A673 (cell line): ENCODE data around the gene USF3. TPM values are rescaled to one million over a fixed set of nuclear protein-coding genes. Genes with fewer than 3 reads are reported as not detected.
A peak's percentile ranks its signal among the peaks of the same experiment; 100 is the strongest.

Source experiments
- BruUV-seq: library from RNA; stranded (reverse); fragments of 400-500 nt; replicated peaks from 2 replicates; lab custom pipeline; 2021; lab: Mats Ljungman, UMichigan
- CTCF ChIA-PET: fragments of 300-600 bp; sonication (Branson Sonifier 250); formaldehyde crosslinking; loops from one replicate; lab custom pipeline; 2022; ENCODE audit warnings: antibody characterized with exemption; lab: Charles Lee
- POLR2A ChIA-PET: fragments of 300-600 bp; sonication (Branson Sonifier 250); formaldehyde crosslinking; loops from one replicate; lab custom pipeline; 2022; ENCODE audit warnings: antibody characterized with exemption; ENCODE audit not compliant: low non-redundant PET; lab: Charles Lee
- DNase-seq: peaks from one replicate; pipeline ENCODE4 v3.0.0-alpha.2; 2015; ENCODE audit warnings: low spot score
- H3K27ac ChIP-seq: fragments of 200-600 bp; sonication (generic); 2 replicates; pipeline ENCODE4 v1.5.1; 2016; ENCODE audit warnings: mixed run types, low read depth, mild to moderate bottlenecking, mixed read lengths, antibody characterized with exemption, low read length; ENCODE audit not compliant: poor library complexity, severe bottlenecking
- H3K27me3 ChIP-seq: fragments of 200-600 bp; sonication (generic); replicated peaks from 2 replicates; pipeline ENCODE4 v1.6.1; 2017; ENCODE audit warnings: mixed run types, low read depth, mild to moderate bottlenecking, mixed read lengths, antibody characterized with exemption, low read length; ENCODE audit not compliant: insufficient read depth, poor library complexity
- H3K36me3 ChIP-seq: fragments of 200-600 bp; sonication (generic); 2 replicates; pipeline ENCODE4 v1.6.1; 2016; ENCODE audit warnings: mixed run types, mild to moderate bottlenecking, mixed read lengths, antibody characterized with exemption, low read length; ENCODE audit not compliant: insufficient read depth, poor library complexity, severe bottlenecking
- H3K4me1 ChIP-seq: fragments of 200-600 bp; sonication (generic); 2 replicates; pipeline ENCODE4 v1.6.1; 2017; ENCODE audit warnings: mixed run types, mild to moderate bottlenecking, mixed read lengths, antibody characterized with exemption, low read length; ENCODE audit not compliant: insufficient read depth, poor library complexity, severe bottlenecking
- H3K4me3 ChIP-seq: fragments of 200-600 bp; sonication (generic); 2 replicates; pipeline ENCODE4 v1.5.1; 2016; ENCODE audit warnings: low read depth, mixed run types, mild to moderate bottlenecking, mixed read lengths, low read length; ENCODE audit not compliant: poor library complexity, severe bottlenecking
- H3K9me3 ChIP-seq: fragments of 200-600 bp; sonication (generic); 2 replicates; pipeline ENCODE4 v1.6.1; 2016; ENCODE audit warnings: mixed run types, low read depth, mild to moderate bottlenecking, mixed read lengths, antibody characterized with exemption, low read length; ENCODE audit not compliant: poor library complexity, severe bottlenecking
- EZH2 ChIP-seq: fragments of 200-600 bp; sonication (generic); IDR thresholded peaks from 2 replicates; pipeline ENCODE4 v1.6.1; 2017; ENCODE audit warnings: borderline replicate concordance, low read depth, mild to moderate bottlenecking, mixed read lengths, antibody characterized with exemption, low read length; ENCODE audit not compliant: poor library complexity, severe bottlenecking
- intact Hi-C: fragments of 100-400 bp; cut with micrococcal nuclease; formaldehyde crosslinking; loops from one replicate; pipeline ENCODE4 v1.10.0; 2022; ENCODE audit not compliant: unreplicated experiment
- total RNA-seq: library from RNA; stranded (reverse); gene quantifications from 2 replicates; pipeline ENCODE4 v1.2.3, GENCODE V29; 2021
- TF ChIP-seq, protein P1 (sequence below): fragments of 300-800, 200-600 bp; sonication (generic); conservative IDR thresholded peaks from 2 replicates; pipeline ENCODE4 v1.5.1; 2017; ENCODE audit warnings: low read depth, mild to moderate bottlenecking, antibody characterized with exemption, low read length, moderate library complexity, mixed read lengths

Gene USF3
- total RNA-seq, 1 experiment from 2014 or later = 9.7 TPM

DNA sequence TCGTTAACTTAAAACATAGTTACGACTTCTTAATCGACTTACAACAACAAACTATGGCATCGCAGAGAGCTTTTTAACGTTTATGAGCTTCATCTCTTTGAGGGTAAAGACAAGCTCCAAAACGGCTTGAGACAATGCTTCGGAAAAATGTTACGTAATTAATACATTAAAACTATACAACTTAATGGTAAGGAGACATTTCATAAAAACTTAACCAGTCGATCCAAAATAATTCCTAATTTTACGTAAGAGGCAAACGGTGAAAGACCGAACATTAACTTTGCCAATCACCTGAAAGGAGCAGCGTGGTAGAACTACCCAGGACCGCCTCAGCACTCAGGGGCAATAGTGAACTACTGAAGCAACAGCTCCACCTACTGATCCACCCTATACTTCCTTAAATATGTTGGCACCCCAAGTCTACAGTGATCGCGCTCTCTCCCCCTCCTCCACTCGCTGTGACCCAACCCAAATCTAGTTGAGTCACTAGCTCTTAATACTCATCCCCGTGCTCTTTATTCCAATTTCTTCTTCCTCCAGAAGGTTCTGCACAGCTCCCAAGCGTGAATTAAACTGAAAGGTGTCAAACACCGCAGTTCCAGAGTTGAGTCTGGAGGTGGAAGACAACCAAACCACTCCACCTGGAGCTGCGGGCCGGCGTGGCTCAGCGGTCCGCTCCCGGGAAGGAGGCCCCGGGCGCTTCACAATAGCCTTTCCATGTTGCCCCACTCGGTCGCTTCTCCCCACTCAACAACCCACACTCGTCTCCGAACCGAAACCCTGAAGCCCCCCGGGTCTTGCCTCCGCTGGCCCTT lies 48.7 kb upstream of the USF3 start:
- Histone ChIP-seq H3K36me3 (no peaks in the 10 kb centered on the region), H3K27ac (peak overlapping the region; percentile 99), H3K4me1 (peaks cover 33% of the 10 kb centered on the region), H3K27me3 (no peaks in the 10 kb centered on the region), H3K9me3 (no peaks in the 10 kb centered on the region), H3K4me3 (peak overlapping the region; percentile 84)
- BruUV-seq = TSS peak; percentile 29
- POLR2A ChIA-PET = no interaction called here
- CTCF ChIA-PET = interaction anchor here (0.6 to 1.1 kb wide), 3 partner anchors 39 to 1921 kb away, joined by 3 to 4 read pairs (median 4); no protein-coding TSS in a partner anchor
- peak; percentile 89 for DNase-seq
- intact Hi-C loops = loop anchor here (5.0 to 10.0 kb wide), 2 partner anchors 37 to 310 kb away; partner anchors contain the start of genes CCDC191 and QTRT2
- TF ChIP-seq EZH2 = no peak
- TF ChIP-seq, protein P1, sequence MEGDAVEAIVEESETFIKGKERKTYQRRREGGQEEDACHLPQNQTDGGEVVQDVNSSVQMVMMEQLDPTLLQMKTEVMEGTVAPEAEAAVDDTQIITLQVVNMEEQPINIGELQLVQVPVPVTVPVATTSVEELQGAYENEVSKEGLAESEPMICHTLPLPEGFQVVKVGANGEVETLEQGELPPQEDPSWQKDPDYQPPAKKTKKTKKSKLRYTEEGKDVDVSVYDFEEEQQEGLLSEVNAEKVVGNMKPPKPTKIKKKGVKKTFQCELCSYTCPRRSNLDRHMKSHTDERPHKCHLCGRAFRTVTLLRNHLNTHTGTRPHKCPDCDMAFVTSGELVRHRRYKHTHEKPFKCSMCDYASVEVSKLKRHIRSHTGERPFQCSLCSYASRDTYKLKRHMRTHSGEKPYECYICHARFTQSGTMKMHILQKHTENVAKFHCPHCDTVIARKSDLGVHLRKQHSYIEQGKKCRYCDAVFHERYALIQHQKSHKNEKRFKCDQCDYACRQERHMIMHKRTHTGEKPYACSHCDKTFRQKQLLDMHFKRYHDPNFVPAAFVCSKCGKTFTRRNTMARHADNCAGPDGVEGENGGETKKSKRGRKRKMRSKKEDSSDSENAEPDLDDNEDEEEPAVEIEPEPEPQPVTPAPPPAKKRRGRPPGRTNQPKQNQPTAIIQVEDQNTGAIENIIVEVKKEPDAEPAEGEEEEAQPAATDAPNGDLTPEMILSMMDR = peak; percentile 64

DNA sequence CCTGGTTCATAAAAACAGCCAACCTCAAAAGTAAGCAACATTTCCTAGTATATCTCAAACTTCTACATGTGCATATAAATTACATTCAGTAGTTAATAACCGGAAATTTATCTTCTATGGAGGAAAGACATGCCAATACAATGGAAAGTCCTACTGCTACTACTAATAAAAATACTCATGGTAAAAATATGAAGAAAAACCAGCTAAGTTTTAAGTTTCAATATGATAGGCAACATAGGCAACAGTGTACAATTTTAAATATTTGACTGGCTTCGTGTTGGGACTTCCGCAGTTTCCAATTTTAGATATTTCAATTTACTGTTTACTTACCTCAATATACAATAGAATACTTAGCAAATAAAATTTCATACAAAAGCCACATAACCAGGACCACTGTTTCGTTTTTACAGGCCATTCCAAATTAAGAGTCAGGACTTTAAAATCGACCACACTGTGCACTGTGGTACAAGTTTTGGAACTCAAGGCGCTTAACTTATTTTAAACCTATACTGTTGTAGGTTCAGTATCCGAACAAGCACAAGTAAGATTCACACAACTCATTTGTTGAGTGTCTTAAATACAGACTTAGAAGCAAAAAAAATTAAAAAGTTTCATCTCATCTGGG lies 46.7 kb upstream of the USF3 start:
- Histone ChIP-seq H3K4me1 (peaks cover 29% of the 10 kb centered on the region), H3K9me3 (no peaks in the 10 kb centered on the region), H3K27ac (no peak overlapping the region), H3K36me3 (no peaks in the 10 kb centered on the region), H3K27me3 (no peaks in the 10 kb centered on the region), H3K4me3 (peak overlapping the region; percentile 84)
- TF ChIP-seq, protein P1 = no peak
- TF ChIP-seq EZH2 = no peak
- intact Hi-C loops = loop anchor here (10.0 kb wide), 1 partner anchor 312 kb away; the partner anchor contains the start of genes CCDC191 and QTRT2
- BruUV-seq = no TSS peak
- ChIA-PET POLR2A (no interaction called here), CTCF (no interaction called here)
- no peak for DNase-seq

DNA sequence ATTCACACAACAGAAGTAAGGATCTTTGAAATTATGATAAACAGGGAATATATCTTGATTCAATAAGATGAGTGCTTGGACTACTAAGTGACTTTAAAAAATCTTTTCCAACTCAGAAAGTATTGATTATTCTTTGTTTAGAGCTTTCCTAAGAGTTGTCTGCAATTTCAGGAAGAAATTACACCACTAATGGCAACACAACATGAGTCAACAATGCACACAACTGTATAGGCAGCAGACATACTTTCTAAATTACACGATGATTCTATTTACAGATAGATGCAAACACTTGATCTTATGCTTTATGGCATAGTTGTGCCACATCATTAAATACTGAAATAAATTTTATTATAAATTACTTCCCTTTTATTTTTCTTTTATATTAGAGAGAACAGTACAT lies 45.2 kb upstream of the USF3 start:
- DNase-seq = no peak
- H3K27ac ChIP-seq = no peak overlapping the region
- ChIA-PET POLR2A (no interaction called here), CTCF (no interaction called here)
- BruUV-seq = no TSS peak
- TF ChIP-seq, protein P1 = no peak
- TF ChIP-seq EZH2 = no peak
- no peaks in the 10 kb centered on the region for H3K36me3 ChIP-seq
- H3K4me1 ChIP-seq = peaks cover 40% of the 10 kb centered on the region
- no peak overlapping the region for H3K4me3 ChIP-seq
- no peaks in the 10 kb centered on the region for H3K9me3 ChIP-seq
- intact Hi-C loops = loop anchor here (10.0 kb wide), 1 partner anchor 313 kb away; the partner anchor contains the start of genes CCDC191 and QTRT2
- no peaks in the 10 kb centered on the region for H3K27me3 ChIP-seq
